SK-N-MC (cell line): ENCODE data around the gene PRPF18.

ENCODE experiments used
- EZH2 ChIP-seq: fragments of 200-600 bp; sonication (generic); IDR thresholded peaks from one replicate; pipeline ENCODE4 v1.6.1; 2017; ENCODE audit warnings: antibody characterized with exemption
- FOXP2 ChIP-seq: optimal IDR thresholded peaks from 2 replicates; pipeline ENCODE3; 2011; ENCODE audit warnings: mild to moderate bottlenecking, moderate library complexity; ENCODE audit not compliant: insufficient read depth; ENCODE audit errors: extremely low read length, control extremely low read depth
- POLR2AphosphoS5 ChIP-seq: IDR thresholded peaks from 2 replicates; pipeline ENCODE4 v1.6.1; 2012; ENCODE audit warnings: mild to moderate bottlenecking, low read depth, low read length, borderline replicate concordance

- TF ChIP-seq POLR2AphosphoS5 (no peak), EZH2 (no peak), FOXP2 (no peak)
Measured at GRCh38 chr10:13585195-13585751, 1.5 kb upstream of the PRPF18 start.
